HG03139 (cell line): Measurements from ENCODE around the gene BAZ2B.

Experiments
- ATAC-seq: cut with Tn5 transposase; IDR thresholded peaks from one replicate; pipeline ENCODE4 v1.9.1; 2021; ENCODE audit not compliant: unreplicated experiment

Gene BAZ2B

DNA sequence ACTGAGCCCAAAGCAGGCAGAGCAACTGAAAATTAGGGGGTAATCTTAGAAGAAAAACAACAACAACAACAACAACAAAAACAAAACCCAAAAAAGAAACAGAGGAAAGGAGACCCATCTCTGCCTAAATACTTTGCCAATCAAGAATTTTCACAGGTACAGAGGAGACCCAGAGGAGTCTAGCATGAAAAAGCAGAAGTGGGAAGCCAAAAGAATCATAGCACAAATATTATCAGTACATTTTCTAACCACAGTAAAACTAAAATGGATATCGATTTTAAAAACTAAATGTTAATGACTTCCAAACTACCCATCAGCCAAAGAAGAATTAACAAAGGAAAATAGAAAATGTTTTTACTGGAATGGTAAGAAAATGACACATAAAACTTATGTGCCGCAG, 148.1 kb downstream of the BAZ2B start:
- no peak for ATAC-seq

DNA sequence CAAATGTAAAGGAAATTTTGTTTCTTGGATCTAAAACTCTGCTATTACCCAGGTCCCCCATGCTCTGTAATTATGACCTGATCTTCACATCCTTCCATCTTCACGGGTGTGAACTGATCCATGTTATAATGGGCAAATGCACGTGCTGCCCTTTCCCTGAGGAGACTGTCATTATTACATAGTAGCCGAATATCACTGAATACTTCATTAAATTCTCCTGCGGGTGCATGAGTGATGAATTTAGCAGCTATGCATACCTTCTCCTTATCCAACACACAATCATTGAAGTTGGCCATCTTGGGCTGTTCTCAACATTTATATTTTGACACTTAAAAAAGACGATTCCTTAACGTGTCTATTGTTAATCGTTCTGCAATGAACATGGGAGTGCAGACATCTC, 153.4 kb downstream of the BAZ2B start:
- no peak for ATAC-seq

DNA sequence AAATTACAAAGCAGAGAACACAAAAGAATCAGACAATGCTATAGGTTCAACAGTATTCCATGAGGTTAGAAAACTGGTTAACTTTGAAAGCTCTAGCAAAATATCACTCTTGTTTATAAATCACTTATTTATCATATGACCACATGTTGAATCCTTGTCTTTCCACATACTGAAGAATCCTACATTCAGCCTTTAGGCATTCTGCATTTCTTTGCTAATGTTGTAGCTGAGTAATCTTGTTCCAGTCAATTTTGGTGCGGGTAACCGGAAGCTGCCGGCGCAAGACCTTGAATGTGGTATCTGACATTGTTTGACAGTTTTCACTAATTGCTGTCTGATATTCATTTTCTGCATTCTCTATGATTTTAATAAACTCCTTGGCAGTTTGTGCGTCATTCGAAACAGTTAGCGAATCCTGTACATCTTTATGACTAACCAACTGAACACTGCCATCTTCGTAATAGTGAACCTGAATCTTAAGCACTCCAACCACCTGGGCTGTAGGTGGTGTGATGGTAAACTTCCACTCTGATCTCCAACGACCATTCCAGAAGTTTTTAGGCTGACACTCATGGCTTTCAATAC, 154.1 kb downstream of the BAZ2B start:
- ATAC-seq: no peak

DNA sequence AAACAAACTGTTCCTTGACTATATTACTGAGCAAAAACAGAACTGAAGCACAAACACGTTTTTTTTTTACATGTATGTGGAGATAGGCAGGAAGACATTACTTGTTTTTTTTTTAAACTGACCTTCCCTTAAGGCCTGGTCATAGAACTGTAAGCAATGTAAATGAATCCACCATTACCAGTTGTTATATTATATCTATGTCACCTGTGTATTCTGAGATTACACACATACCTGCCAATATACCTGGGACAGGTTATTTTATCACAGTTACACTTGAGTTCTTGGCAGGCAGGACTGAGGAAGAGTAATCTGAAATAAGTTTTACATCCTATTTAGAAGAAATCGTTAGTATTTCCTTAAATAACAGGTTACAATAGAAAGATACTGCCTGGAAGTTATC, 155.3 kb downstream of the BAZ2B start:
- no peak for ATAC-seq

GRCh38 chr2:159460227-159460626, 156.1 kb downstream of the BAZ2B start:
- no peak for ATAC-seq

GRCh38 chr2:159459279-159459678, 157.1 kb downstream of the BAZ2B start:
- no peak for ATAC-seq

GRCh38 chr2:159457589-159457988, 158.8 kb downstream of the BAZ2B start:
- ATAC-seq: no peak

DNA sequence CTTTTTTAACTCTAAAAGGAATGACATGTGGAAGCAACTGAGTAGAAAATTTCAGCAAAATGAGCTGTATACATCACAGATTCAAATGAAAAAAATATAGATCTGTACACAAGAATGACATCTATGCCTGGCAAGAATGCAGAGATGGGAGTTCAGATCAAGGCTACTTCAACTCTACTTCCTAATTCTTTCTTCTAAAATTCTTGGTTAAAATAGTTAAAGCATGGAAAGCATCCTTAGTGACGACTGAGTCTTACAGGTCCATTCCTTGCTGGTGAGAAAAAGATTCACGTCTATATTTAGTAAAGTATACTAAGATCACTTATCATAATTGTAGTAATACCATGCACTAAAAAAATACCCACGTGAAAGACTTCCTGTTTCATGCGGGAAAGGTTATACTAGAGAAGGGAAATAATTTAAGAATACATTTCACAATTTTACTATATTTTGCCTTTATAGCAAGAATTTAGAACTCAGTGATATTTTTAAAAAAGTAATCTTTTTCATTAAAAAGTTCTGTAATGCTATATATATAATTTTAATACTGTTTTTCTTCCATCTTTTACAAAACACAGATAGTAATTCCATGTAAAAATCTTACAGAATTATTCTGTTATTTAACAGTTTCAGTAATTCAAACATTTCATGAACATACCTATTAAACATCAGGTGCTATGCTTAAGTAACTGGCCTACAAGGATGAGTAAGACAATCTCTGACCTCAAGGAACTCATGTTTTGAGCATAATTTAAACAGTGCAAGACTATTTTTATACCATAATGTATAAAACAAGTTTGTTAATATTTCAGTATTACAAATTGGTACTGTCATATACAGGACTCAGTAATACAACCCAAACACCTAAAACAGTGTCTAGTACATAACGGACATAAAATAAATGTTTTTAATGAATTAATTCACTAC, 159.6 kb downstream of the BAZ2B start:
- ATAC-seq: no peak

DNA sequence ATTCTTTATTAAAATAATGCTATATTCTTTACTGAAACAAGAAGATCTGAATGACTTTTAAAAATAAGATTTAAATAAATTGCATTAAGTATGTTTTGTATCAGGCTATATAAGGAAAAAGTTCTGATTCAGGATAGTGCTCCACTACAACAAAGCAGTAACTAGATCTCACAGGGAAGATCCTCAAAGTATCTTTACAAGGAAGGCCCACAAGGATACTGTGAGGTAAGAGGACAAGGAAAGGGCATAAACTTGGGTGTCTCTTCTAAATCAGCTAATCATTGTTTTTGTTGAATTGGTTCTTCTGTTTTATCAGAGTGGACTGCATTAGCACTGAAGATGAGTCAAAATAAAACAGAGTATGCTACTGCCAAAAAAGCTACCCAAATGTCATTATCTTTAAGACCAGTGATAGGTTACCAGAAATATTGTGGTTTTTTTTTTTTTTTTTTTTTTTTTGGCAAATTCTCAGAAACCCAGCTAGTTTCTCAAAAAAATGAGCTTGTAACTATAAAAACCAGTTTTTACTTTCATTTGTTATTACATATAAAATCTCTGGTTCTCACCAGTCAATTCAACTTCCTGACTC, 160.9 kb downstream of the BAZ2B start:
- ATAC-seq: no peak

GRCh38 chr2:159454185-159454584, 162.2 kb downstream of the BAZ2B start:
- no peak for ATAC-seq

GRCh38 chr2:159450180-159450579, 166.2 kb downstream of the BAZ2B start:
- ATAC-seq: no peak

DNA sequence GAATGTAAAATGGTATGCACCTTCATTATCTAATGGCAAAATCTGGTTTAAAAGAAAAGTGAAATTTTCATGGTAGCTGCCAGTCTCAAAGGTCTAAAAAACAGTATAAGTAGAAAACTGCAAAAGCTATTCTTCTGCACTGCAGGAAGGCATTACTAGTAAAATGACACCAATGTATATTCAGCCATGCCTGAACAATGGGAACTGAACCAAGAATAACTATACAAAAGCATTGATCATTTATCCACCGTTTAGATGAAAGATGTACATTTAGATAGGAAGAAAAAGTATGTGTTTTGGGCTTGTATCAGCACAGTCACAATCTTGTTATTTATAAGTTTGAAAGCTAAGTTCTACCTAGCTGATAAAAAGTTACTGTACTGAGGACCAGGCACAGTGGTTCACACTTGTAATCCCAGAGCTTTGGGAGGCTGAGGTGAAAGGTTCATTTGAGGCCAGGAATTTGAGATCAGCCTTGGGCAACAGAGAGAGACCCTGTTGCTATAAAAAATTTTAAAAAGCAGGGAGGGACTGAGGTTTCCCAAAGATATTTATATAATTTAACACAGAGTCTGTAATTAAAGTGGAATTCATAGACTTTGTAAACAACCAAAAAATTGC, 166.7 kb downstream of the BAZ2B start:
- no peak for ATAC-seq

DNA sequence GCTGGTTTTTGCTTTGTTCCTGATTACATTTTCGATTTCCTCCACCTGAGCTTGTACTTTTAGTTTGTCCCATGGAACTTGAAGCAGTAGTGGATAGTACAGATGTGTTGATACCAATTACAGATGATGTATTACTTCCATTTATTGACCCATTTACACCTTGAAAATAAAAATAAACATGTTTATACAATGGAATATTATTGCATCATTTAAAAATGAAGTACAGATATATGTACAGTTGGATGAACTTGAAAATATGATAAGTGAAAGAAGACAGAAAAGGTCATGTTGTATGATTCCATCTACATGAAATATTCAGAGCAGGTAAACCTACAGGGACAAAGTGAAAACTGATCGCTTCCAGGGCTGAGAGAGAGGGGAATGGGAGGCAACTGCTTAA, 169.5 kb downstream of the BAZ2B start:
- ATAC-seq: no peak

GRCh38 chr2:159446201-159446600, 170.1 kb downstream of the BAZ2B start:
- ATAC-seq: no peak

DNA sequence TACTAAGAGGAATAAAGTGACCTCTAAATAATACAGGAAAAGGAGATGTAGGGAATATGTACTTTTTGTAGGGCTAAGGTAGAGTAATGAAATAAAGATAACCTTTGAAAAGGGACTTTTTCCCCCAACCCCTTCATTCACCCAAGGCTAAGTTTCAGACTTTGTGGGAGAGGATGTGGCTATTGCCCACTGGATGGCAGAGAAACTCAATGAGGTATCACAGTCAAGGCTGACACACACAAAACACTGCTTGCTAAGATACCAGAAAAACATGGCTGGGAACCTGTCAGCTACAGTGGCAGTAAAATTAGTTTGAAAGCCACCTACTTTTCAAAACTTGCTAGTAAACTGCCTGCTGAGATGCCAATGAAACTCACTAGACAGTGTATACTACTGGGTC, 171.0 kb downstream of the BAZ2B start:
- ATAC-seq: no peak

- no peak for ATAC-seq
These were observed 171.6 kb downstream of the BAZ2B start for GRCh38 chr2:159444754-159445153.

GRCh38 chr2:159442159-159442852, 174.0 kb downstream of the BAZ2B start:
- no peak for ATAC-seq

DNA sequence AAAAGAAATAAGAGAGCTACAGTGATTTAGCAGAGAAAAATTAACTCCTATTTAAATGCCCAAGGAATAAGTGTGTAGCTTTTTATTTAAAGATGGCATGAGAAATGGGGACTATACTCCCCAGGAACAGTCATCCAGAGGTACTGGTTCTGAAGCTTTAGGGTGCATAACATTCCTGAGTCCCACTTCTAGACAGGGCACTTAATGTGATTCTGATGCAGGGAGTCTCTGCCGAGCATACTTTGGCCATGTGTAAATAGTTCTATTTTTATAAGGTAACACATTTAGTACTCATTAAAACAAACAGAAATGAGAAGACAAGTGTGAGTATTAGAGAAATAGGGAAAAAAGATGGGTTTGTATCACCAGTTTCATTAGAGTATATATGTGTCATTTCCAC, 175.2 kb downstream of the BAZ2B start:
- no peak for ATAC-seq

DNA sequence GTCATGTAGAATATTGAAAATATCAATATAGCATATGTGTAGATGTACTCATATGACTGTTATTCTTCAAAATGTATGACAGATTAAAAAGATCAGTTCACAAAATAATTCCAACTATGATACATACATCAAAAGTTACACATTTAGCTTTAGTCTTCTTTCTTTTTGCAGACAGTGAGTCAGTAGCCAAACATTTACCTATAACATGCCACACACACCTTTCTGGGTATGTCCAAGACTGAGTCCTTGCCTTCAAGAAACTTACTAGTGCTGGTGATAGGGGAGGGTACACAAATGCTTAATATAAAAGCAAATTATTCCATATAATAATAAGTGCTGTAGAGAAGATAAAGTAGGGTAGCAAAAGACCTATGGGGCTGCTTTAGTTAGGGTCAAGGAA, 176.9 kb downstream of the BAZ2B start:
- no peak for ATAC-seq

- no peak for ATAC-seq
These were observed 177.5 kb downstream of the BAZ2B start for GRCh38 chr2:159438720-159439353.

GRCh38 chr2:159438284-159438683, 178.1 kb downstream of the BAZ2B start:
- ATAC-seq: no peak
